Urinary bladder (tissue), 4 donors: ENCODE measurements around the gene HSPB1. TPM values are rescaled to one million over a fixed set of nuclear protein-coding genes. Genes with fewer than 3 reads are reported as not detected.

Source experiments
- DNase-seq: peaks from one replicate; pipeline ENCODE4 v3.0.0-alpha.2; 2015; ENCODE audit errors: extremely low spot score
- H3K27ac ChIP-seq: one replicate; pipeline ENCODE4 v1.5.1; 2013; ENCODE audit warnings: low read depth, mild to moderate bottlenecking, moderate library complexity
- H3K36me3 ChIP-seq: one replicate; pipeline ENCODE4 v1.6.1; 2013; ENCODE audit warnings: mild to moderate bottlenecking, moderate library complexity; ENCODE audit not compliant: insufficient read depth
- H3K4me1 ChIP-seq: one replicate; pipeline ENCODE4 v1.6.1; 2013; ENCODE audit warnings: mild to moderate bottlenecking, moderate library complexity; ENCODE audit not compliant: insufficient read depth
- H3K4me3 ChIP-seq: one replicate; pipeline ENCODE4 v1.5.1; 2013; ENCODE audit warnings: low read depth, low read length
- WGBS: extraction: QIAGEN DNeasy Blood & Tissue Kit; methylation state at CpG from one replicate; pipeline ENCODE4 v1.1.7; 2013; 5-methylcytosine and 5-hydroxymethylcytosine counted together
- polyA plus RNA-seq: library from polyadenylated mRNA; stranded (reverse); fragments of 200-250 nt; gene quantifications from one replicate; pipeline ENCODE4 v1.2.3, GENCODE V29; 2013
- total RNA-seq: library from RNA; depleted of rRNA; stranded (reverse); fragments of >200 nt; gene quantifications from one replicate; pipeline ENCODE4 v1.2.3, GENCODE V29; 2014
- donor health status: healthy with polysubstance abuse.
- donor health status: healthy.

The HSPB1 gene
- total and polyA plus RNA-seq, 2 donors, result 53.1 to 2,722 TPM

DNA sequence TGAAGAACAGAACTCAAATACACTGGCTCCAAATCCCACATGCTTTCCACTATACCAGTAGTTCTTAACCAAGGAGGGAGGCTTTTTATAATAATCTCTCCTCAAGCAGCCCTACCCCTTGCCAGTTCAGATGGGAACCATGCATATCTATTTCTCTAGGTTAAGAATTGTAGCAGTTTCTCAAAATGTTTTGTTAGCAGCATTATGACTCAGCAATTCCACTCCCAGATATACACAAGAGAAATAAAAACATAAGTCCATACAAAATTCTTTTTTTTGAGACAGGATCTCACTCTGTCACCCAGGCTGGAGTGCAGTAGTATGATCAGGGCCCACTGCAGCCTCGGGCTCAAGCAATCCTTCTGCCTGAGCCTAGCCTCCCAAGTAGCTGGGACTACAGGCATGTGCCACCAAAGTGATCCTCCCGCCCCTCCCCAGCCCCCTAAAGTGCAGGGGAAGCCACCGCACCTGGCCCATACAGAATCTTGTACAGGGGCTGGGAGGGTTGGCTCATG lies 38.2 kb downstream of the HSPB1 start:
- WGBS, result 79% methylated on average over 3 of the region's 3 CpGs
- Histone ChIP-seq H3K36me3 (peaks cover 2% of the 10 kb centered on the region), H3K27ac (no peak overlapping the region), H3K4me3 (no peak overlapping the region), H3K4me1 (no peaks in the 10 kb centered on the region)
- no peak for DNase-seq

DNA sequence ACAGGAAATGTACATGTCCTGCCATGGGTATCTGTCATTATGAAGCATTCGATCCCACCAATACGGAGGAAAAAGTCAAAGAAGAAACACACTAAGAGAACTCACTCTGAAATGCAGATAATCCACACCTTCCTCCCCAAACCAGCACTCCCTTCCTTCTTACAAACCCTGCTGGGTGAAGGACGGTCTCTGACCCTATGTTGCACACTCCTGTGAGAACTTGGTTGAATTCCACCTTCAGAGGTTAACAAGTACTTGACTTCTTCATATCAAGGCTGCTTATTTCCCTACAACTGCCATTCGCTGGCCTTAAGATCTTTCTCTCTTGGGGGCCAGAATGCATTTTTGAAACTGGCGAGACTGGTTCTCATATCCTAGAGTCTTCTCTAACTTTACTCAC lies 39.7 kb downstream of the HSPB1 start:
- Histone ChIP-seq H3K36me3 (peaks cover 4% of the 10 kb centered on the region), H3K4me1 (no peaks in the 10 kb centered on the region), H3K27ac (no peak overlapping the region), H3K4me3 (no peak overlapping the region)
- WGBS, result 88% methylated on average over 5 of the region's 5 CpGs
- no peak for DNase-seq

DNA sequence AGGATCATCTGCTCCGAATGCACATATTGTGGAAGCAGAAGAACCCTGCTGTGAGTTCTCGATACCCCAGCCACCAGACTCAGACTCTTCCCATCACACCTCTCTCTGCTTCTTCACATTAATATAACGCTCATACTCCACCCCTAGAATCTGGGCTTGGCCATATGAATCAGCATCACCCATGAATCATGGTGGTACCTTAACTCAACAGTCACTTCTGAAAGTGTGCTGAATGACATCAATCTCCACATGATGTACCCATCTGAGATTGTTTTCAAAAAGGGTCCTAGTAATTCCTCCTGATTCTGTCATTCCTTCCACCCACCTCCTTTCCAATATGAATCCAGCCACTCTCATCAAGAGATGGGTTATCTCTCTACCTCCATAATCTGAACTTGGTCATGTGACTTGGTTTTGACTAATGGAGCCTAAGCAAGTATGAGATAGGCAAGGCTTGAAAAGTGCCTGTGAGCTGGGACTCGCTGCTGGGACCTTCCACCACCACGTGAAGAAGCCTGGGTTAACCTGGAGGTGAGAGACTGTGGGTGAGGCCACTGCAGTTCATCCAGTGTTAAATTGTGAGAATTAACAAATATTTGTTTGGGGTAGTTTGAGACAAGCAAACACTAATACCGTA lies 40.9 kb downstream of the HSPB1 start:
- H3K4me3 ChIP-seq, result no peak overlapping the region
- no peak overlapping the region for H3K27ac ChIP-seq
- 95% methylated on average over 6 of the region's 6 CpGs for WGBS
- DNase-seq, result no peak
- peaks cover 4% of the 10 kb centered on the region for H3K36me3 ChIP-seq
- H3K4me1 ChIP-seq, result no peaks in the 10 kb centered on the region

DNA sequence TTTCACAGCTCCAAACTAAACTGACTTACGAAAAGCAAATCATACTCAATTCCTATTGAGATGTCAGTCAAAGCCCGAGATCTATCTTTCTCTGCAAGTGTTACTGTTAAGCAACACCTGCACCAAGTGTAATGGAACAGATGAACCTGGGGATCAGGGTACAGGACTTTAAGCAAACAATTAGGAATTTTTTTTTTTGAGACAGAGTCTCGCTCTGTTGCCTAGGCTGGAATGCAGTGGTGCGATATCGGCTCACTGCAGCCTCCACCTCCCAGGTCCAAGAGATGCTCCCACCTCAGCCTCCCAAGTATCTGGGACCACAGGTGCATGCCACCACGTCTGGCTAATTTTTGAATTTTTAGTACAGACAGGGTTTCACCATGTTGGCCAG lies 41.5 kb downstream of the HSPB1 start:
- Histone ChIP-seq H3K36me3 (peaks cover 4% of the 10 kb centered on the region), H3K4me3 (no peak overlapping the region), H3K27ac (no peak overlapping the region), H3K4me1 (no peaks in the 10 kb centered on the region)
- no peak for DNase-seq
- 97% methylated on average over 6 of the region's 6 CpGs for WGBS

GRCh38 chr7:76346097-76346496 lies 43.6 kb downstream of the HSPB1 start:
- Histone ChIP-seq H3K4me1 (no peaks in the 10 kb centered on the region), H3K4me3 (no peak overlapping the region), H3K27ac (no peak overlapping the region), H3K36me3 (peaks cover 4% of the 10 kb centered on the region)
- no peak for DNase-seq
- 85% methylated on average over 6 of the region's 6 CpGs for WGBS

DNA sequence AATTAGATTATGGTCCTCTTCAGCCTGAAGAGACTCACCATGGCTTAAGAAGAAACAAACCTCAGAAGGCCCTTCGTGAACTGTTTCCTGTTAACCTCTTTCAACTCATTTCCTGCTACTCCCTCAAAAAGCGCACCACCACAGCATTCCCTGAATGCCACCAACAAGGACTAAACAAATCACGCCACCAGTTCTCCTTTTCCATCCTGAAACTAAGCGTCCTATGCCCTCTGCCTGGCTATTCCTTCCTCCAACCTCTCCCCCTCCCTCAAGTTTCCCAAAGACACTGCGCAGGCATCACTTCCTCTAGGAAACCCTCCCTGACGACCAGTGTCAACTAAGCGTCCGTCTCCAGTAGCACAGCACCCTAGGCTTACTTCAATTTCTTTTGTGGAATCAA lies 44.3 kb downstream of the HSPB1 start:
- Histone ChIP-seq H3K4me3 (no peak overlapping the region), H3K4me1 (peaks cover 1% of the 10 kb centered on the region), H3K27ac (no peak overlapping the region), H3K36me3 (peaks cover 4% of the 10 kb centered on the region)
- DNase-seq, result no peak
- WGBS, result 77% methylated on average over 8 of the region's 8 CpGs

DNA sequence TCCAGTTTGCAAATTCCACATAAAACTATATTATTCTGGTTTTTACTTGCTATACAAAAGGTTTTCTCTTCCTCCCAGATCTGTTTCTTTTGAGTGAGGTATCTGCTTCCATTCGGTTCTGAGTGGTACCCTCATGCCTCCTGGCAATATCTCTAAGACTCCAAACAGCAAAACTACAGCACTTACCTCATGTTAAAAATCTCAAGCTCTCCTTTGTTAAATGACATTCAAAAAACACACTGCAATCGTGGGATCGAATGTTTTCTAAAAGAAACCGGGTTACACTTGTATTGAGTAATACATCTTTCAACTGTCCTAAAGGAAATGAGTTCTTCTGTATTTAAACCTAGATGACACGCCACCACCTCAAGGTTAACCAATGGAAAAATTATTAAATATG lies 45.2 kb downstream of the HSPB1 start:
- no peak for DNase-seq
- Histone ChIP-seq H3K4me3 (no peak overlapping the region), H3K27ac (no peak overlapping the region), H3K36me3 (peaks cover 4% of the 10 kb centered on the region), H3K4me1 (peaks cover 2% of the 10 kb centered on the region)
- WGBS, result 81% methylated on average over 5 of the region's 5 CpGs

GRCh38 chr7:76349313-76349885 lies 46.9 kb downstream of the HSPB1 start:
- H3K4me3 ChIP-seq, result no peak overlapping the region
- WGBS, result 91% methylated on average over 8 of the region's 8 CpGs
- peaks cover 2% of the 10 kb centered on the region for H3K36me3 ChIP-seq
- no peak overlapping the region for H3K27ac ChIP-seq
- DNase-seq, result no peak
- H3K4me1 ChIP-seq, result peaks cover 2% of the 10 kb centered on the region

DNA sequence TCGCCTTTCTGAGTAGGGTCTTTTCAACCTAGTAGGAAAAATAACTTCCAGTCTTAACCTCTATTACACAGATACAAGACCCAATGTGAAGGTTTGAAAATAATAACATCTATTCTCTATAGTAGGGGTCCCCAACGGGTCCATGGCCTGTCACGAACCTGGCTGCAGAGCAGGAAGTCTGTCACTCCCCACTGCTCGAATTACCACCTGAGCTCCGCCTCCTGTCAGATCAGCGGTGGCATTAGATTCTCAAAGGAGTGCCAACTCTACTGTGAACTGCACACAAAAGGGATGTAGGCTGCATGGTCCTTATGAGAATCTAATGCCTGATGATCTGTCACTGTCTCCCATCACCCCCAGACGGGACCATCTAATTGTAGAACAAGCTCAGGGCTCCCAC lies 48.9 kb downstream of the HSPB1 start:
- Histone ChIP-seq H3K4me3 (no peak overlapping the region), H3K4me1 (peaks cover 2% of the 10 kb centered on the region), H3K27ac (no peak overlapping the region), H3K36me3 (no peaks in the 10 kb centered on the region)
- 92% methylated on average over 7 of the region's 7 CpGs for WGBS
- DNase-seq, result no peak

- H3K4me3 ChIP-seq, result no peak overlapping the region
- no peak overlapping the region for H3K27ac ChIP-seq
- H3K36me3 ChIP-seq, result no peaks in the 10 kb centered on the region
- 58% methylated on average over 6 of the region's 6 CpGs for WGBS
- DNase-seq, result no peak
- peaks cover 2% of the 10 kb centered on the region for H3K4me1 ChIP-seq
These were observed 49.7 kb downstream of the HSPB1 start for GRCh38 chr7:76352193-76352592.

GRCh38 chr7:76353744-76354143 lies 51.3 kb downstream of the HSPB1 start:
- Histone ChIP-seq H3K36me3 (no peaks in the 10 kb centered on the region), H3K4me3 (no peak overlapping the region), H3K27ac (no peak overlapping the region), H3K4me1 (peaks cover 2% of the 10 kb centered on the region)
- 95% methylated on average over 5 of the region's 5 CpGs for WGBS
- no peak for DNase-seq

Other genes with a start within 250 kb of the HSPB1 start
- 0.58 TPM for gene SRRM3, start 100.8 kb upstream of the HSPB1 start, total RNA-seq
- gene SRRM3, start 100.8 kb upstream of the HSPB1 start, polyA plus RNA-seq, result 3.0 TPM
- gene YWHAG, start 56.3 kb downstream of the HSPB1 start, total RNA-seq, result 55.0 TPM
- 95.5 TPM for gene YWHAG, start 56.3 kb downstream of the HSPB1 start, polyA plus RNA-seq
- 0.37 TPM for gene SSC4D, start 107.0 kb downstream of the HSPB1 start, total RNA-seq
- 0.68 TPM for gene SSC4D, start 107.0 kb downstream of the HSPB1 start, polyA plus RNA-seq
- 0.42 TPM for gene ZP3, start 122.3 kb downstream of the HSPB1 start, total RNA-seq
- 1.1 TPM for gene ZP3, start 122.3 kb downstream of the HSPB1 start, polyA plus RNA-seq
- gene DTX2, start 159.0 kb downstream of the HSPB1 start, total RNA-seq, result 7.8 TPM
- gene DTX2, start 159.0 kb downstream of the HSPB1 start, polyA plus RNA-seq, result 20.2 TPM
- gene UPK3B, start 207.9 kb downstream of the HSPB1 start, total RNA-seq, result 23.6 TPM
- gene UPK3B, start 207.9 kb downstream of the HSPB1 start, polyA plus RNA-seq, result 11.8 TPM
- not detected for gene SPDYE16, start 240.6 kb downstream of the HSPB1 start, total RNA-seq
- 0.23 TPM for gene SPDYE16, start 240.6 kb downstream of the HSPB1 start, polyA plus RNA-seq